GM23248 (cell line): ENCODE measurements around the gene SLC29A3. TPM values are rescaled to one million over a fixed set of nuclear protein-coding genes. Genes with fewer than 3 reads are reported as not detected.

ENCODE experiments used
- DNase-seq: peaks from one replicate; pipeline ENCODE4 v3.0.0-alpha.2; 2015
- H2AFZ ChIP-seq: fragments of 200-600 bp; sonication (generic); 2 replicates; pipeline ENCODE4 v1.6.1; 2016; ENCODE audit warnings: antibody characterized with exemption
- H3F3A ChIP-seq: fragments of 200-600 bp; sonication (generic); 2 replicates; pipeline ENCODE4 v1.6.1; 2016; ENCODE audit warnings: mild to moderate bottlenecking, antibody characterized with exemption, mixed run types; ENCODE audit not compliant: insufficient read depth
- H3K27ac ChIP-seq: fragments of 200-600 bp; sonication (generic); 2 replicates; pipeline ENCODE4 v1.5.1; 2016; ENCODE audit warnings: mild to moderate bottlenecking
- H3K27me3 ChIP-seq: fragments of 200-600 bp; sonication (generic); replicated peaks from 2 replicates; pipeline ENCODE4 v1.6.1; 2016; ENCODE audit warnings: mild to moderate bottlenecking; ENCODE audit not compliant: insufficient read depth
- H3K36me3 ChIP-seq: fragments of 200-600 bp; sonication (generic); 2 replicates; pipeline ENCODE4 v1.6.1; 2016; ENCODE audit warnings: low read depth, mild to moderate bottlenecking
- H3K4me1 ChIP-seq: fragments of 200-600 bp; sonication (generic); 2 replicates; pipeline ENCODE4 v1.6.1; 2016; ENCODE audit warnings: mild to moderate bottlenecking; ENCODE audit not compliant: insufficient read depth
- H3K4me2 ChIP-seq: fragments of 200-600 bp; sonication (generic); one replicate; pipeline ENCODE4 v1.6.1; 2016; ENCODE audit warnings: mild to moderate bottlenecking; ENCODE audit not compliant: unreplicated experiment
- H3K4me3 ChIP-seq: fragments of 200-600 bp; sonication (generic); 2 replicates; pipeline ENCODE4 v1.5.1; 2016; ENCODE audit warnings: mild to moderate bottlenecking
- H3K79me2 ChIP-seq: fragments of 200-600 bp; sonication (generic); 2 replicates; pipeline ENCODE4 v1.6.1; 2016; ENCODE audit warnings: mild to moderate bottlenecking; ENCODE audit not compliant: insufficient read depth
- H3K9ac ChIP-seq: fragments of 200-600 bp; sonication (generic); 2 replicates; pipeline ENCODE4 v1.6.1; 2016; ENCODE audit warnings: mild to moderate bottlenecking
- H3K9me2 ChIP-seq: fragments of 200-600 bp; sonication (generic); 2 replicates; pipeline ENCODE4 v1.6.1; 2016; ENCODE audit warnings: mixed run types, mild to moderate bottlenecking, moderate library complexity; ENCODE audit not compliant: insufficient read depth
- H3K9me3 ChIP-seq: fragments of 200-600 bp; sonication (generic); one replicate; pipeline ENCODE4 v1.6.1; 2017; ENCODE audit warnings: low read depth
- H4K20me1 ChIP-seq: fragments of 200-600 bp; sonication (generic); 2 replicates; pipeline ENCODE4 v1.6.0; 2016; ENCODE audit not compliant: insufficient read depth
- EZH2 ChIP-seq: fragments of 200-600 bp; sonication (generic); IDR thresholded peaks from 2 replicates; pipeline ENCODE4 v1.6.1; 2018; ENCODE audit warnings: antibody characterized with exemption, mild to moderate bottlenecking; ENCODE audit not compliant: insufficient read depth, poor library complexity, severe bottlenecking
- EZH2phosphoT487 ChIP-seq: fragments of 200-600 bp; sonication (generic); IDR thresholded peaks from 2 replicates; pipeline ENCODE4 v1.6.1; 2018; ENCODE audit warnings: antibody characterized with exemption, moderate library complexity, mild to moderate bottlenecking, low read depth; ENCODE audit not compliant: insufficient read depth
- whole genome bisulfite sequencing, 2 experiments: methylation state at CpG; one replicate each; pipeline ENCODE4 v1.1.6; 2015 to 2017; ENCODE audit warnings: low lambda C conversion rate in 2 of 2, low coverage in 1 of 2; ENCODE audit errors: missing lambda C conversion rate in 2 of 2; 5-methylcytosine and 5-hydroxymethylcytosine counted together
- in situ Hi-C: fragments of 300-500 bp; cut with MboI; formaldehyde crosslinking; loops from 2 replicates; pipeline ENCODE4 v1.15.0; 2020
- polyA plus RNA-seq: library from polyadenylated mRNA; unstranded; fragments of >200 nt; fragmentation: Nextera tagmentation; extraction: Ambion mirVana; gene quantifications from 2 replicates; pipeline ENCODE4 v1.2.1, GENCODE V29; 2016
- total RNA-seq: library from RNA; depleted of rRNA; stranded (reverse); fragments of >200 nt; shearing (Covaris generic); gene quantifications from 2 replicates; pipeline ENCODE4 v1.2.3, GENCODE V29; 2014

The SLC29A3 gene
- total and polyA plus RNA-seq, 2 experiments from 2014 or later: 1.9 to 7.3 TPM

- Histone ChIP-seq H4K20me1 (no peaks in the 10 kb centered on the region), H3K4me2 (no peak overlapping the region), H3K9me3 (no peaks in the 10 kb centered on the region), H3K36me3 (no peaks in the 10 kb centered on the region), H2AFZ (no peak overlapping the region), H3K4me1 (peaks cover 6% of the 10 kb centered on the region; the same call in 1 of the 2 replicates), H3K9ac (no peak overlapping the region), H3F3A (0 out of 2 replicates have a peak, but pooled peaks cover 7% of the 10 kb centered on the region), H3K79me2 (no peaks in the 10 kb centered on the region), H3K4me3 (no peak overlapping the region), H3K9me2 (no peaks in the 10 kb centered on the region), H3K27me3 (no peaks in the 10 kb centered on the region), H3K27ac (no peak overlapping the region)
- in situ Hi-C loops: no loop called here
- no peak for DNase-seq
- 78 to 84% methylated on average over 9 of the region's 9 CpGs for WGBS, 2 experiments
- no peak for TF ChIP-seq EZH2
- TF ChIP-seq EZH2phosphoT487: no peak
Observed at GRCh38 chr10:71344154-71344925, 25.3 kb downstream of the SLC29A3 start.

- no peak for TF ChIP-seq EZH2phosphoT487
- in situ Hi-C loops: no loop called here
- Histone ChIP-seq H3K27me3 (no peaks in the 10 kb centered on the region), H3K4me1 (peaks cover 6% of the 10 kb centered on the region; the same call in 1 of the 2 replicates), H3K9me2 (no peaks in the 10 kb centered on the region), H3K36me3 (no peaks in the 10 kb centered on the region), H3F3A (0 out of 2 replicates have a peak, but pooled peaks cover 7% of the 10 kb centered on the region), H3K9me3 (no peaks in the 10 kb centered on the region), H3K4me3 (no peak overlapping the region), H4K20me1 (no peaks in the 10 kb centered on the region), H3K27ac (no peak overlapping the region), H2AFZ (no peak overlapping the region), H3K4me2 (no peak overlapping the region), H3K79me2 (no peaks in the 10 kb centered on the region), H3K9ac (no peak overlapping the region)
- DNase-seq: no peak
- 56 to 69% methylated on average over 3 of the region's 3 CpGs for WGBS, 2 experiments
Observed at GRCh38 chr10:71344993-71345480, 26.0 kb downstream of the SLC29A3 start.

- Histone ChIP-seq H3K9me2 (no peaks in the 10 kb centered on the region), H3K79me2 (no peaks in the 10 kb centered on the region), H3K27me3 (no peaks in the 10 kb centered on the region), H3K4me1 (peaks cover 6% of the 10 kb centered on the region; the same call in 1 of the 2 replicates), H3F3A (0 out of 2 replicates have a peak, but pooled peaks cover 7% of the 10 kb centered on the region), H3K9me3 (no peaks in the 10 kb centered on the region), H3K27ac (no peak overlapping the region), H3K4me2 (no peak overlapping the region), H3K9ac (no peak overlapping the region), H3K4me3 (no peak overlapping the region), H2AFZ (no peak overlapping the region), H3K36me3 (no peaks in the 10 kb centered on the region), H4K20me1 (no peaks in the 10 kb centered on the region)
- TF ChIP-seq EZH2: no peak
- no peak for TF ChIP-seq EZH2phosphoT487
- in situ Hi-C loops: no loop called here
- DNase-seq: no peak
- 72 to 82% methylated on average over 8 to 9 of the region's 10 CpGs for WGBS, 2 experiments
Observed at GRCh38 chr10:71345694-71346093, 26.6 kb downstream of the SLC29A3 start.

GRCh38 chr10:71346731-71347130 is 27.7 kb downstream of the SLC29A3 start:
- Histone ChIP-seq H3K79me2 (no peaks in the 10 kb centered on the region), H3K9me2 (no peaks in the 10 kb centered on the region), H2AFZ (no peak overlapping the region), H3K9me3 (no peaks in the 10 kb centered on the region), H3K4me2 (no peak overlapping the region), H3K27ac (no peak overlapping the region), H3K36me3 (no peaks in the 10 kb centered on the region), H3K27me3 (no peaks in the 10 kb centered on the region), H3K9ac (no peak overlapping the region), H3F3A (0 out of 2 replicates have a peak, but pooled peaks cover 7% of the 10 kb centered on the region), H3K4me1 (peaks cover 6% of the 10 kb centered on the region; the same call in 1 of the 2 replicates), H3K4me3 (no peak overlapping the region), H4K20me1 (no peaks in the 10 kb centered on the region)
- no peak for DNase-seq
- WGBS, 2 experiments: 81 to 88% methylated on average over 3 of the region's 3 CpGs
- in situ Hi-C loops: no loop called here
- TF ChIP-seq EZH2 (no peak), EZH2phosphoT487 (no peak)
